Ishikawa (cell line): ENCODE results near the gene GOLGA2.

ENCODE experiments used
- EGR1 ChIP-seq: IDR thresholded peaks from 2 replicates; pipeline ENCODE4 v1.6.1; 2012
- TF ChIP-seq, protein P1 (sequence below): IDR thresholded peaks from 2 replicates; pipeline ENCODE4 v1.6.1; 2012; ENCODE audit warnings: low read depth, mild to moderate bottlenecking

GRCh38 chr9:128208386-128208785 is 67.4 kb downstream of the GOLGA2 start:
- no peak for TF ChIP-seq EGR1
- TF ChIP-seq, protein P1, sequence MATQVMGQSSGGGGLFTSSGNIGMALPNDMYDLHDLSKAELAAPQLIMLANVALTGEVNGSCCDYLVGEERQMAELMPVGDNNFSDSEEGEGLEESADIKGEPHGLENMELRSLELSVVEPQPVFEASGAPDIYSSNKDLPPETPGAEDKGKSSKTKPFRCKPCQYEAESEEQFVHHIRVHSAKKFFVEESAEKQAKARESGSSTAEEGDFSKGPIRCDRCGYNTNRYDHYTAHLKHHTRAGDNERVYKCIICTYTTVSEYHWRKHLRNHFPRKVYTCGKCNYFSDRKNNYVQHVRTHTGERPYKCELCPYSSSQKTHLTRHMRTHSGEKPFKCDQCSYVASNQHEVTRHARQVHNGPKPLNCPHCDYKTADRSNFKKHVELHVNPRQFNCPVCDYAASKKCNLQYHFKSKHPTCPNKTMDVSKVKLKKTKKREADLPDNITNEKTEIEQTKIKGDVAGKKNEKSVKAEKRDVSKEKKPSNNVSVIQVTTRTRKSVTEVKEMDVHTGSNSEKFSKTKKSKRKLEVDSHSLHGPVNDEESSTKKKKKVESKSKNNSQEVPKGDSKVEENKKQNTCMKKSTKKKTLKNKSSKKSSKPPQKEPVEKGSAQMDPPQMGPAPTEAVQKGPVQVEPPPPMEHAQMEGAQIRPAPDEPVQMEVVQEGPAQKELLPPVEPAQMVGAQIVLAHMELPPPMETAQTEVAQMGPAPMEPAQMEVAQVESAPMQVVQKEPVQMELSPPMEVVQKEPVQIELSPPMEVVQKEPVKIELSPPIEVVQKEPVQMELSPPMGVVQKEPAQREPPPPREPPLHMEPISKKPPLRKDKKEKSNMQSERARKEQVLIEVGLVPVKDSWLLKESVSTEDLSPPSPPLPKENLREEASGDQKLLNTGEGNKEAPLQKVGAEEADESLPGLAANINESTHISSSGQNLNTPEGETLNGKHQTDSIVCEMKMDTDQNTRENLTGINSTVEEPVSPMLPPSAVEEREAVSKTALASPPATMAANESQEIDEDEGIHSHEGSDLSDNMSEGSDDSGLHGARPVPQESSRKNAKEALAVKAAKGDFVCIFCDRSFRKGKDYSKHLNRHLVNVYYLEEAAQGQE = no peak
